ENCODE measurements around the gene LYPD5.

DNA sequence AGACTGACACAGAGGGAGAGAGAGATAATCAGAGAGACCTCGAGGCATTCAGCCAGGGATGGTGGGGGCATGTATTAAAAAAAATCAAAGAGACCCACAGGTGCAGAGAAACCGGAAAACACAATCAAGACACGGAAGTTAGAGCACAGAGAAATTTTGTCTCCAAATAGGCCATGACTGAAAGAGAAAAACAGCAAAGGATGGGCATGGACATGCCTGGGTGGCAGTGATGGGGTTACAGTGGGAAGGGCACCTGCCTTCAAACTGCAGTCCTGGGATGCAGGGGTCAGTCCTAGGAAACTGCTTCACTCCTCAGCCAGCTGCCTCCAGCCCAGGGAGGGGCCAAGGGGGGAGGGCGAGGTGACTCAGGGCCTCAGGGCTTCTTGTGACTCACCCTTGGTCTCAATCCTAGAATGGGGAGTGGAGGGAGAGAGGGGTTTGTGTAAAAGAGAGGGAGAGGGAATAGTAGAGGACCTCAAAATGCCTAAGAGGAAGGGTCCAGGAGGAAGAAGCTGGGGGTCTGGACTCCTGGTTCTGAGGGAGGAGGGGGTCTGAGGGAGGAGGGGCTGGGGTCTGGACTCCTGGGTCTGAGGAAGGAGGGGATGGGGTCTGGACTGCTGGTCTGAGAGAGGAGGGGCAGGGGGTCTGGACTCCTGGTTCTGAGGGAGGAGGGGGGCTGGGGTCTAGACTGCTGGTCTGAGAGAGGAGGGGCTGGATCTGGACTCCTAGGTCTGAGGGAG lies 17.8 kb downstream of the LYPD5 start:
- no peak for TF ChIP-seq CTCF (IDR thresholded peaks at IDR 0.05)
- no peak for TF ChIP-seq POLR2A (IDR thresholded peaks at IDR 0.05)

Data from testis (tissue), 2 donors.